Upper lobe of left lung (tissue), 6 donors: ENCODE results near the gene CCNH. TPM values are rescaled to one million over a fixed set of nuclear protein-coding genes. Genes with fewer than 3 reads are reported as not detected.

ENCODE experiments used
- ATAC-seq, 2 donors: fragments of 200-7000 bp; cut with Tn5 transposase; one replicate each; pipeline ENCODE4 v1.9.1; 2022; ENCODE audit warnings: mild to moderate bottlenecking in 2 of 2, moderate library complexity in 2 of 2; ENCODE audit not compliant: low FRiP score in 2 of 2
- DNase-seq, 2 donors: peaks; one replicate each; pipeline ENCODE4 v3.0.0-alpha.2; 2019 to 2020
- H3K27ac ChIP-seq, 4 donors: fragments of 200-600 bp; sonication (generic); one replicate each; pipeline ENCODE4 v1.5.1; 2016 to 2019
- H3K27me3 ChIP-seq, 4 donors: fragments of 200-600 bp; sonication (generic); one replicate each; pipeline ENCODE4 v1.5.1; 2017 to 2019
- H3K36me3 ChIP-seq, 4 donors: fragments of 200-600 bp; sonication (generic); one replicate each; pipeline ENCODE4 v1.5.1; 2016 to 2019
- H3K4me1 ChIP-seq, 4 donors: fragments of 200-600 bp; sonication (generic); one replicate each; pipeline ENCODE4 v1.5.1; 2018 to 2019
- H3K4me3 ChIP-seq, 4 donors: fragments of 200-600 bp; sonication (generic); one replicate each; pipeline ENCODE4 v1.5.1; 2017 to 2019; ENCODE audit warnings: mild to moderate bottlenecking in 2 of 4, moderate library complexity in 1 of 4
- H3K9me3 ChIP-seq, 4 donors: fragments of 200-600 bp; sonication (generic); one replicate each; pipeline ENCODE4 v1.5.1; 2018 to 2019
- EP300 ChIP-seq, 4 donors: sonication (generic); formaldehyde crosslinking; IDR thresholded peaks; one replicate each; pipeline ENCODE4 v1.5.1; 2017; ENCODE audit warnings: antibody characterized with exemption in 4 of 4, control low read depth in 2 of 4
- POLR2A ChIP-seq, 4 donors: fragments of 450-650 bp; IDR thresholded peaks; one replicate each; pipeline ENCODE4 v1.5.1; 2016 to 2017; ENCODE audit warnings: antibody characterized with exemption in 4 of 4, mild to moderate bottlenecking in 2 of 4
- POLR2AphosphoS5 ChIP-seq, 2 donors: sonication (generic); formaldehyde crosslinking; IDR thresholded peaks; one replicate each; pipeline ENCODE4 v1.5.1; 2017; ENCODE audit warnings: antibody characterized with exemption in 2 of 2
- WGBS, 2 donors: methylation state at CpG; one replicate each; pipeline ENCODE4 v1.1.5; 2017 to 2018; 5-methylcytosine and 5-hydroxymethylcytosine counted together
- total RNA-seq, 6 donors: library from RNA; depleted of rRNA in 4 of 6; stranded (reverse); fragments of >200 nt in 4 of 6; gene quantifications; one replicate each; pipeline versions ENCODE4 v1.1.0 to v1.2.1, GENCODE V29; 2016 to 2021
- TF ChIP-seq, protein P1 (sequence below), 6 experiments: fragments of 450-650 bp in 4 of 6; fragments of 200-600 bp in 2 of 6; sonication (generic) in 2 of 6; IDR thresholded peaks; one replicate each; pipeline ENCODE4 v1.5.1; 2016 to 2019; ENCODE audit warnings: antibody characterized with exemption in 6 of 6
- donor health status: DM: no; HTN: no; CAD: no; lungs with moderate emphysema.
- donor health status: DM: no; HTN: yes; CAD: no; lungs with severe emphysema.

CCNH gene
- total RNA-seq, 6 donors from 2014 or later, result 39.1 to 232 (median 73.4) TPM

DNA sequence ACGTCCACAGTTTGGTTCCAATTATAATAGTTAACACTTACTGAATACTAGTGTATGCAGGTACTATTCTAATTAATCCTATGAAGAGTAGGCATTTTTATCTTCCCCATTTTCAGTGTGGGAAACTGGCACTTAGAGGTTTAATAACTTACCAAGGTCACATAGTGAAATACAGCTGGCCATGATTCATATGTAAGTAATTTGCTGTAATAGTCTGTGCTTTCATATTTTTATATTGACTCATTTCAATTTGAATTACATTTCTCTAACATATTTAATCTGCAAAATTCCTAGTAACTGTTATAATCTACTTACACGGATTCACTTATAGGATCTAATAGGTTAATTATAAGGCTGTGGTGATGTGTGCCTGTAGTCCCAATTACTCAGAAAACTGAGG, 19.4 kb downstream of the CCNH start:
- TF ChIP-seq POLR2AphosphoS5 (IDR thresholded peaks at IDR 0.05) (no peak), POLR2A (IDR thresholded peaks at IDR 0.05) (no peak), EP300 (IDR thresholded peaks at IDR 0.05) (no peak)
- TF ChIP-seq, protein P1, sequence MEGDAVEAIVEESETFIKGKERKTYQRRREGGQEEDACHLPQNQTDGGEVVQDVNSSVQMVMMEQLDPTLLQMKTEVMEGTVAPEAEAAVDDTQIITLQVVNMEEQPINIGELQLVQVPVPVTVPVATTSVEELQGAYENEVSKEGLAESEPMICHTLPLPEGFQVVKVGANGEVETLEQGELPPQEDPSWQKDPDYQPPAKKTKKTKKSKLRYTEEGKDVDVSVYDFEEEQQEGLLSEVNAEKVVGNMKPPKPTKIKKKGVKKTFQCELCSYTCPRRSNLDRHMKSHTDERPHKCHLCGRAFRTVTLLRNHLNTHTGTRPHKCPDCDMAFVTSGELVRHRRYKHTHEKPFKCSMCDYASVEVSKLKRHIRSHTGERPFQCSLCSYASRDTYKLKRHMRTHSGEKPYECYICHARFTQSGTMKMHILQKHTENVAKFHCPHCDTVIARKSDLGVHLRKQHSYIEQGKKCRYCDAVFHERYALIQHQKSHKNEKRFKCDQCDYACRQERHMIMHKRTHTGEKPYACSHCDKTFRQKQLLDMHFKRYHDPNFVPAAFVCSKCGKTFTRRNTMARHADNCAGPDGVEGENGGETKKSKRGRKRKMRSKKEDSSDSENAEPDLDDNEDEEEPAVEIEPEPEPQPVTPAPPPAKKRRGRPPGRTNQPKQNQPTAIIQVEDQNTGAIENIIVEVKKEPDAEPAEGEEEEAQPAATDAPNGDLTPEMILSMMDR (IDR thresholded peaks at IDR 0.05), result no peak
- H3K27me3 ChIP-seq, result no peaks in the 10 kb centered on the region
- H3K4me3 ChIP-seq, result no peak overlapping the region
- H3K9me3 ChIP-seq, result no peaks in the 10 kb centered on the region
- H3K36me3 ChIP-seq, result peaks cover 13 to 100% (median 57%) of the 10 kb centered on the region in 4 donors
- no peak for DNase-seq
- 79 to 81% methylated on average over 2 of the region's 2 CpGs for WGBS, 2 donors
- ATAC-seq, result peak in 1 of 2 donors; percentile 75
- H3K27ac ChIP-seq, result peak overlapping the region in 1 of 4 donors; percentile 48
- no peaks in the 10 kb centered on the region for H3K4me1 ChIP-seq

DNA sequence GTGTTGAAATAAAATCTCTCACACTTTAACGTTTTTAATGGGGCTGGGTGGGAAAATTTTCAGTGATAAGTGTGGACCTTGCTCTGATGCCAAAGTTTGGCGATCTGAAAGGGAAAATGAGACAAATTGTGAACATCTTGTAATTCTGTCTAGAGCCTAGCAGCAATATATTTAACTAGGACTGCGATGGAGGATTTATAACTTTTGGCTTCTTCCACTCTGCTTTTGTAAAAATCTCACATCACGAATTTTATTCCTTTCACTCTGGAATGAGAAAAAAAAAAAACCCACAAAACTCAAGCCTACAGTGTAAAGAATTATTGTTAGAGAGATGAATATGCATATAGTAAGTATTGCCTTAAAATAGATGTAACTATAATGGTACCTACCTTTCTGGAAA, 19.9 kb downstream of the CCNH start:
- ATAC-seq, result no peak
- no peak overlapping the region for H3K4me3 ChIP-seq

DNA sequence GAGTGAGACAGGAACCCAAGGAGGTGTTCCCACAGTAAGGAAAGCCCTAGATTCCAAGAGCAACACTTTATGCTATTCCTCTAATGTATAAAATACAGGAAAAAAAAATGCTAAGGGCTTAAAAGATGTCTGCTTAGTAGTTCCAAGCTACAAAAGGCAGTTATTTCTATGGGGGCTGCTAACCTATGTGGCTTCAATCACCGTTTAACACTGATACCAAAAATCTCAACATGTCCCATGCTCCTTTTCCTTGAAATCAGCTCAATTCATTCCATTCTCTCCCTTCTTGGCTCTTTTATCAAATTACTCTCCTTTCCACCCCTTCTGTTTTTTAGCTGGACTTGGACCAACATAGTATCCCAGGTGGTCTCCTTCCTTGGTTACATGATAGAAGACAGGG, 20.6 kb downstream of the CCNH start:
- H3K4me1 ChIP-seq, result no peaks in the 10 kb centered on the region
- TF ChIP-seq, protein P1 (IDR thresholded peaks at IDR 0.05), result no peak
- no peak for TF ChIP-seq POLR2AphosphoS5 (IDR thresholded peaks at IDR 0.05)
- no peak for TF ChIP-seq EP300 (IDR thresholded peaks at IDR 0.05)
- TF ChIP-seq POLR2A (IDR thresholded peaks at IDR 0.05), result no peak
- 73 to 83% methylated on average over 1 of the region's 1 CpG for WGBS, 2 donors
- H3K36me3 ChIP-seq, result peaks cover 13 to 100% (median 49%) of the 10 kb centered on the region in 4 donors
- DNase-seq (no peak), ATAC-seq (no peak)
- peak overlapping the region in 1 of 4 donors; percentile 48 for H3K27ac ChIP-seq
- no peaks in the 10 kb centered on the region for H3K27me3 ChIP-seq
- H3K4me3 ChIP-seq, result no peak overlapping the region
- no peaks in the 10 kb centered on the region for H3K9me3 ChIP-seq

More for the DNA sequence above, 19.9 kb downstream of the CCNH start:
- peaks cover 13 to 100% (median 53%) of the 10 kb centered on the region in 4 donors for H3K36me3 ChIP-seq
- TF ChIP-seq, protein P1 (IDR thresholded peaks at IDR 0.05), result no peak
- TF ChIP-seq POLR2A (IDR thresholded peaks at IDR 0.05) (no peak), POLR2AphosphoS5 (IDR thresholded peaks at IDR 0.05) (no peak), EP300 (IDR thresholded peaks at IDR 0.05) (no peak)
- no peaks in the 10 kb centered on the region for H3K4me1 ChIP-seq
- peak overlapping the region in 1 of 4 donors; percentile 48 for H3K27ac ChIP-seq
- no peak for DNase-seq
- H3K27me3 ChIP-seq, result no peaks in the 10 kb centered on the region
- WGBS, 2 donors, result 86 to 89% methylated on average over 4 of the region's 4 CpGs
- H3K9me3 ChIP-seq, result no peaks in the 10 kb centered on the region

DNA sequence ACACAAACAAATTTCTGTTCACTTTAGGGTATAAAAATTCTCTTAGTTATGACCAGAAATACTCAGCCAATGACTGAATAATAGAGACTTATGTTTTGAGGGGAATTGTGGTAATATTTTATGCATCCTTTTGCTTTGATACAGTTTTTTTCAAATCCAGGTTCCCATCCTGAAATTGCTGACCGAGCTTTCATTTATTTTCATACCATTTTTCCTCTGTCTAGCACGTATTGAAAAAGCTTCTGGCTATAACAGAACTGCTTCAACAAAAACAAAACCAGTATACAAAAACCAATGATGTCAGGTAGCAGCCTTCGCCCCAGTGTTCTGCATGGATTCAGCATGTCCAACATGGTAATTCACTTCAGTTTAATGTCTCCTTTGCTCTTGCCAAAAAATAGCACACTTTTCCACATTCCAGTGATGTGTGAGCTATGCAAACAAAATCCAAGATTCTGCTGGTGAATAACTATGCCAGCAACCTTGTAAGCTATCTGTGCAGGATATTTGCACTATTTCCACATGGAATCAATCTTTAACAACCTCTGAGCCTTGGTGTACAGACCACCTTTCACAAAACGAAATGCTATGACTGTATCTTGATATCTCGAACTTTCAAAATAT, 22.0 kb downstream of the CCNH start:
- peaks cover 13 to 100% (median 44%) of the 10 kb centered on the region in 4 donors for H3K36me3 ChIP-seq
- WGBS, 2 donors, result 75 to 85% methylated on average over 5 of the region's 5 CpGs
- no peak overlapping the region for H3K4me3 ChIP-seq
- H3K9me3 ChIP-seq, result no peaks in the 10 kb centered on the region
- TF ChIP-seq EP300 (IDR thresholded peaks at IDR 0.05), result no peak
- TF ChIP-seq POLR2AphosphoS5 (IDR thresholded peaks at IDR 0.05), result no peak
- TF ChIP-seq POLR2A (IDR thresholded peaks at IDR 0.05), result no peak
- TF ChIP-seq, protein P1 (IDR thresholded peaks at IDR 0.05), result no peak
- H3K27me3 ChIP-seq, result no peaks in the 10 kb centered on the region
- H3K4me1 ChIP-seq, result no peaks in the 10 kb centered on the region
- ATAC-seq, result no peak
- no peak for DNase-seq
- H3K27ac ChIP-seq, result no peak overlapping the region

DNA sequence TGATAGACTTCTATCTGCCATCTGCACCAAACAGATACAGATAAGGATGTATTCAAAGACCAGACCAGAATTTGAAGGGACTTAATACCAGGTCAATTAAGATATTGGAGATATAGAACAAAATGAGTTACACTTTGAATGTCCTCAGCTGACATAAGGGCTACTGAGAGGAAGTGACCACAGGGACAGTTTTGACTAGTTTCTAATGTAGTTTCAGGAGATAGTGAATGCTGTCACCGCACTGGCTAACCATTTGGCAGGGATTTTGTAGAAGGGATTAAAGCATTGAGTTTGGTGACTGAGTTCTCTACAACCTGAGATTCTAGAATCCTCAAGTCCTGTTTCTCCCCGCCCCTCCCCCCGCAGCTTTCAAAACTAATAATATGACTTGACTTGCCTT, 22.7 kb downstream of the CCNH start:
- no peak for ATAC-seq
- no peak for TF ChIP-seq EP300 (IDR thresholded peaks at IDR 0.05)
- TF ChIP-seq, protein P1 (IDR thresholded peaks at IDR 0.05), result no peak
- no peaks in the 10 kb centered on the region for H3K4me1 ChIP-seq
- H3K9me3 ChIP-seq, result no peaks in the 10 kb centered on the region
- no peaks in the 10 kb centered on the region for H3K27me3 ChIP-seq
- peaks cover 13 to 100% (median 38%) of the 10 kb centered on the region in 4 donors for H3K36me3 ChIP-seq
- 90 to 97% methylated on average over 3 of the region's 3 CpGs for WGBS, 2 donors
- no peak overlapping the region for H3K4me3 ChIP-seq
- no peak overlapping the region for H3K27ac ChIP-seq
- DNase-seq, result no peak
